HEK293 (cell line): ENCODE data around the gene KIRREL1.

ENCODE experiments used
- FEZF1 ChIP-seq: fragments of 450-650 bp; formaldehyde crosslinking; IDR thresholded peaks from 2 replicates; pipeline ENCODE4 v1.5.1; 2016; ENCODE audit warnings: missing biosample characterization, missing genetic modification characterization
- HOXA7 ChIP-seq: sonication (generic); formaldehyde crosslinking; IDR thresholded peaks from 2 replicates; pipeline ENCODE4 v1.8.1; 2022; ENCODE audit warnings: missing genetic modification reagents, borderline replicate concordance
- HOXD13 ChIP-seq: sonication (generic); formaldehyde crosslinking; IDR thresholded peaks from 2 replicates; pipeline ENCODE4 v1.8.0; 2022; ENCODE audit warnings: missing genetic modification reagents, borderline replicate concordance
- IKZF3 ChIP-seq: fragments of 450-650 bp; IDR thresholded peaks from 2 replicates; pipeline ENCODE4 v1.5.0; 2018; ENCODE audit warnings: missing biosample characterization, mild to moderate bottlenecking, missing genetic modification characterization, moderate library complexity
- KLF17 ChIP-seq: fragments of 450-650 bp; formaldehyde crosslinking; IDR thresholded peaks from 2 replicates; pipeline ENCODE4 v1.5.1; 2016; ENCODE audit warnings: missing biosample characterization, missing genetic modification characterization
- KLF7 ChIP-seq: fragments of 450-650 bp; formaldehyde crosslinking; IDR thresholded peaks from 2 replicates; pipeline ENCODE4 v1.5.1; 2016; ENCODE audit warnings: missing biosample characterization, missing genetic modification characterization, borderline replicate concordance
- KLF9 ChIP-seq: fragments of 450-650 bp; formaldehyde crosslinking; IDR thresholded peaks from 2 replicates; pipeline ENCODE4 v1.5.1; 2016; ENCODE audit warnings: missing biosample characterization, missing genetic modification characterization, low read depth
- ZBTB10 ChIP-seq: fragments of 450-650 bp; formaldehyde crosslinking; IDR thresholded peaks from 2 replicates; pipeline ENCODE4 v1.5.1; 2016; ENCODE audit warnings: missing biosample characterization, missing genetic modification characterization
- ZBTB17 ChIP-seq: fragments of 450-650 bp; formaldehyde crosslinking; IDR thresholded peaks from 2 replicates; pipeline ENCODE4 v1.5.1; 2016; ENCODE audit warnings: missing biosample characterization, missing genetic modification characterization
- ZBTB20 ChIP-seq: fragments of 450-650 bp; formaldehyde crosslinking; IDR thresholded peaks from 2 replicates; pipeline ENCODE4 v1.5.1; 2016; ENCODE audit warnings: missing biosample characterization, missing genetic modification characterization
- ZFP37 ChIP-seq: fragments of 450-650 bp; formaldehyde crosslinking; IDR thresholded peaks from 2 replicates; pipeline ENCODE4 v1.5.1; 2016; ENCODE audit warnings: missing biosample characterization, missing genetic modification characterization
- ZNF510 ChIP-seq: fragments of 450-650 bp; formaldehyde crosslinking; IDR thresholded peaks from 2 replicates; pipeline ENCODE4 v1.5.1; 2018; ENCODE audit warnings: mild to moderate bottlenecking, missing genetic modification characterization, missing biosample characterization; ENCODE audit not compliant: insufficient replicate concordance
- ZNF521 ChIP-seq: fragments of 450-650 bp; formaldehyde crosslinking; IDR thresholded peaks from 2 replicates; pipeline ENCODE4 v1.5.1; 2017; ENCODE audit warnings: missing biosample characterization, mild to moderate bottlenecking, missing genetic modification characterization
- ZNF544 ChIP-seq: fragments of 450-650 bp; formaldehyde crosslinking; IDR thresholded peaks from 2 replicates; pipeline ENCODE4 v1.5.0; 2017; ENCODE audit warnings: missing biosample characterization, missing genetic modification characterization
- ZNF585B ChIP-seq: fragments of 450-650 bp; formaldehyde crosslinking; IDR thresholded peaks from 2 replicates; pipeline ENCODE4 v1.5.1; 2016; ENCODE audit warnings: missing biosample characterization, missing genetic modification characterization
- ZNF600 ChIP-seq: fragments of 450-650 bp; formaldehyde crosslinking; IDR thresholded peaks from 2 replicates; pipeline ENCODE4 v1.5.1; 2016; ENCODE audit warnings: missing biosample characterization, missing genetic modification characterization
- ZNF621 ChIP-seq: fragments of 450-650 bp; formaldehyde crosslinking; IDR thresholded peaks from 2 replicates; pipeline ENCODE4 v1.5.1; 2017; ENCODE audit warnings: missing biosample characterization, missing genetic modification characterization
- ZNF624 ChIP-seq: fragments of 450-650 bp; formaldehyde crosslinking; IDR thresholded peaks from 2 replicates; pipeline ENCODE4 v1.5.1; 2017; ENCODE audit warnings: missing biosample characterization, missing genetic modification characterization
- ZNF677 ChIP-seq: fragments of 450-650 bp; IDR thresholded peaks from 2 replicates; pipeline ENCODE4 v1.5.0; 2018; ENCODE audit warnings: missing biosample characterization, mild to moderate bottlenecking, missing genetic modification characterization, moderate library complexity
- ZNF704 ChIP-seq: fragments of 450-650 bp; formaldehyde crosslinking; IDR thresholded peaks from 2 replicates; pipeline ENCODE4 v1.5.1; 2016; ENCODE audit warnings: missing biosample characterization, missing genetic modification characterization
- ZNF776 ChIP-seq: fragments of 450-650 bp; formaldehyde crosslinking; IDR thresholded peaks from 2 replicates; pipeline ENCODE4 v1.5.0; 2017; ENCODE audit warnings: missing biosample characterization, missing genetic modification characterization, borderline replicate concordance
- ZNF830 ChIP-seq: fragments of 450-650 bp; IDR thresholded peaks from 2 replicates; pipeline ENCODE4 v1.5.0; 2018; ENCODE audit warnings: missing biosample characterization, missing genetic modification characterization, low read depth, mild to moderate bottlenecking, moderate library complexity
- TF ChIP-seq, protein P1 (sequence below): fragments of 450-650 bp; IDR thresholded peaks from 2 replicates; pipeline ENCODE4 v1.5.1; 2018; ENCODE audit warnings: missing biosample characterization, missing genetic modification characterization
- TF ChIP-seq, protein P2 (sequence below): fragments of 450-650 bp; formaldehyde crosslinking; IDR thresholded peaks from 2 replicates; pipeline ENCODE4 v1.5.1; 2016; ENCODE audit warnings: missing biosample characterization, missing genetic modification characterization
- TF ChIP-seq, protein P3 (sequence below): fragments of 450-650 bp; formaldehyde crosslinking; IDR thresholded peaks from 2 replicates; pipeline ENCODE4 v1.5.1; 2016; ENCODE audit warnings: missing biosample characterization, missing genetic modification characterization
- TF ChIP-seq, protein P4 (sequence below): fragments of 450-650 bp; formaldehyde crosslinking; IDR thresholded peaks from 2 replicates; pipeline ENCODE4 v1.5.1; 2016; ENCODE audit warnings: missing biosample characterization, missing genetic modification characterization

The KIRREL1 gene

GRCh38 chr1:158117854-158118704, 124.6 kb downstream of the KIRREL1 start (continued):
- TF ChIP-seq, protein P1, sequence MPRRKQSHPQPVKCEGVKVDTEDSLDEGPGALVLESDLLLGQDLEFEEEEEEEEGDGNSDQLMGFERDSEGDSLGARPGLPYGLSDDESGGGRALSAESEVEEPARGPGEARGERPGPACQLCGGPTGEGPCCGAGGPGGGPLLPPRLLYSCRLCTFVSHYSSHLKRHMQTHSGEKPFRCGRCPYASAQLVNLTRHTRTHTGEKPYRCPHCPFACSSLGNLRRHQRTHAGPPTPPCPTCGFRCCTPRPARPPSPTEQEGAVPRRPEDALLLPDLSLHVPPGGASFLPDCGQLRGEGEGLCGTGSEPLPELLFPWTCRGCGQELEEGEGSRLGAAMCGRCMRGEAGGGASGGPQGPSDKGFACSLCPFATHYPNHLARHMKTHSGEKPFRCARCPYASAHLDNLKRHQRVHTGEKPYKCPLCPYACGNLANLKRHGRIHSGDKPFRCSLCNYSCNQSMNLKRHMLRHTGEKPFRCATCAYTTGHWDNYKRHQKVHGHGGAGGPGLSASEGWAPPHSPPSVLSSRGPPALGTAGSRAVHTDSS (tag by site-specific recombination) = no peak
- TF ChIP-seq FEZF1 = no peak
- peak; percentile 87 for TF ChIP-seq ZBTB17 (tag by site-specific recombination)
- TF ChIP-seq ZNF544 (tag by site-specific recombination) = no peak
- no peak for TF ChIP-seq ZNF704 (tag by site-specific recombination)
- 0 out of 2 replicates have a peak, but pooled peaks have one; percentile 60 for TF ChIP-seq ZBTB20 (tag by site-specific recombination)
- no peak for TF ChIP-seq ZNF776 (tag by site-specific recombination)
- TF ChIP-seq ZNF621 = no peak
- TF ChIP-seq ZNF585B (tag by site-specific recombination) = no peak
- TF ChIP-seq ZNF521 = no peak
- TF ChIP-seq ZBTB10 (tag by site-specific recombination) = no peak
- TF ChIP-seq KLF17 = no peak
- no peak for TF ChIP-seq ZNF677
- TF ChIP-seq, protein P2, sequence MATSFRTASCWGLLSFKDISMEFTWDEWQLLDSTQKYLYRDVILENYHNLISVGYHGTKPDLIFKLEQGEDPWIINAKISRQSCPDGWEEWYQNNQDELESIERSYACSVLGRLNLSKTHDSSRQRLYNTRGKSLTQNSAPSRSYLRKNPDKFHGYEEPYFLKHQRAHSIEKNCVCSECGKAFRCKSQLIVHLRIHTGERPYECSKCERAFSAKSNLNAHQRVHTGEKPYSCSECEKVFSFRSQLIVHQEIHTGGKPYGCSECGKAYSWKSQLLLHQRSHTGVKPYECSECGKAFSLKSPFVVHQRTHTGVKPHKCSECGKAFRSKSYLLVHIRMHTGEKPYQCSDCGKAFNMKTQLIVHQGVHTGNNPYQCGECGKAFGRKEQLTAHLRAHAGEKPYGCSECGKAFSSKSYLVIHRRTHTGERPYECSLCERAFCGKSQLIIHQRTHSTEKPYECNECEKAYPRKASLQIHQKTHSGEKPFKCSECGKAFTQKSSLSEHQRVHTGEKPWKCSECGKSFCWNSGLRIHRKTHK = no peak
- TF ChIP-seq HOXA7 (CRISPR knock-in tag) = no peak
- TF ChIP-seq ZNF510 (tag by site-specific recombination) = no peak
- TF ChIP-seq KLF9 (tag by site-specific recombination) = no peak
- TF ChIP-seq IKZF3 = no peak
- no peak for TF ChIP-seq ZNF830 (tag by site-specific recombination)
- no peak for TF ChIP-seq ZFP37
- TF ChIP-seq, protein P3, sequence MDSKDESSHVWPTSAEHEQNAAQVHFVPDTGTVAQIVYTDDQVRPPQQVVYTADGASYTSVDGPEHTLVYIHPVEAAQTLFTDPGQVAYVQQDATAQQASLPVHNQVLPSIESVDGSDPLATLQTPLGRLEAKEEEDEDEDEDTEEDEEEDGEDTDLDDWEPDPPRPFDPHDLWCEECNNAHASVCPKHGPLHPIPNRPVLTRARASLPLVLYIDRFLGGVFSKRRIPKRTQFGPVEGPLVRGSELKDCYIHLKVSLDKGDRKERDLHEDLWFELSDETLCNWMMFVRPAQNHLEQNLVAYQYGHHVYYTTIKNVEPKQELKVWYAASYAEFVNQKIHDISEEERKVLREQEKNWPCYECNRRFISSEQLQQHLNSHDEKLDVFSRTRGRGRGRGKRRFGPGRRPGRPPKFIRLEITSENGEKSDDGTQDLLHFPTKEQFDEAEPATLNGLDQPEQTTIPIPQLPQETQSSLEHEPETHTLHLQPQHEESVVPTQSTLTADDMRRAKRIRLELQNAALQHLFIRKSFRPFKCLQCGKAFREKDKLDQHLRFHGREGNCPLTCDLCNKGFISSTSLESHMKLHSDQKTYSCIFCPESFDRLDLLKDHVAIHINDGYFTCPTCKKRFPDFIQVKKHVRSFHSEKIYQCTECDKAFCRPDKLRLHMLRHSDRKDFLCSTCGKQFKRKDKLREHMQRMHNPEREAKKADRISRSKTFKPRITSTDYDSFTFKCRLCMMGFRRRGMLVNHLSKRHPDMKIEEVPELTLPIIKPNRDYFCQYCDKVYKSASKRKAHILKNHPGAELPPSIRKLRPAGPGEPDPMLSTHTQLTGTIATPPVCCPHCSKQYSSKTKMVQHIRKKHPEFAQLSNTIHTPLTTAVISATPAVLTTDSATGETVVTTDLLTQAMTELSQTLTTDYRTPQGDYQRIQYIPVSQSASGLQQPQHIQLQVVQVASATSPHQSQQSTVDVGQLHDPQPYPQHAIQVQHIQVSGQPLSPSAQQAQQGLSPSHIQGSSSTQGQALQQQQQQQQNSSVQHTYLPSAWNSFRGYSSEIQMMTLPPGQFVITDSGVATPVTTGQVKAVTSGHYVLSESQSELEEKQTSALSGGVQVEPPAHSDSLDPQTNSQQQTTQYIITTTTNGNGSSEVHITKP (tag by site-specific recombination) = peak; percentile 82
- TF ChIP-seq ZNF600 (tag by site-specific recombination) = peak; percentile 79
- TF ChIP-seq KLF7 (tag by site-specific recombination) = no peak
- TF ChIP-seq, protein P4, sequence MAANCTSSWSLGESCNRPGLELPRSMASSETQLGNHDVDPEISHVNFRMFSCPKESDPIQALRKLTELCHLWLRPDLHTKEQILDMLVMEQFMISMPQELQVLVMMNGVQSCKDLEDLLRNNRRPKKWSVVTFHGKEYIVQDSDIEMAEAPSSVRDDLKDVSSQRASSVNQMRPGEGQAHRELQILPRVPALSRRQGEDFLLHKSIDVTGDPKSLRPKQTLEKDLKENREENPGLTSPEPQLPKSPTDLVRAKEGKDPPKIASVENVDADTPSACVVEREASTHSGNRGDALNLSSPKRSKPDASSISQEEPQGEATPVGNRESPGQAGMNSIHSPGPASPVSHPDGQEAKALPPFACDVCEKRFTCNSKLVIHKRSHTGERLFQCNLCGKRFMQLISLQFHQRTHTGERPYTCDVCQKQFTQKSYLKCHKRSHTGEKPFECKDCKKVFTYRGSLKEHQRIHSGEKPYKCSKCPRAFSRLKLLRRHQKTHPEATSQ = no peak
- no peak for TF ChIP-seq HOXD13 (CRISPR knock-in tag)
- no peak for TF ChIP-seq ZNF624
- TF ChIP-seq, all 188 proteins: peak for 10
